IPS-15b (cell line): ENCODE results near the gene ECI2.

Source experiments
- H3K27me3 ChIP-seq: one replicate; pipeline ENCODE4 v1.6.1; 2013; ENCODE audit warnings: low read length; ENCODE audit not compliant: control insufficient read depth, insufficient read depth
- H3K36me3 ChIP-seq: one replicate; pipeline ENCODE4 v1.6.1; 2013; ENCODE audit warnings: low read length; ENCODE audit not compliant: control insufficient read depth, insufficient read depth
- H3K4me1 ChIP-seq: one replicate; pipeline ENCODE4 v1.6.1; 2013; ENCODE audit warnings: mild to moderate bottlenecking, low read length; ENCODE audit not compliant: control insufficient read depth, insufficient read depth
- H3K4me3 ChIP-seq: one replicate; pipeline ENCODE4 v1.5.1; 2013; ENCODE audit warnings: low read depth, low read length
- H3K9ac ChIP-seq: one replicate; pipeline ENCODE4 v1.6.1; 2013; ENCODE audit warnings: low read depth, mild to moderate bottlenecking, low read length
- H3K9me3 ChIP-seq: one replicate; pipeline ENCODE4 v1.6.1; 2013; ENCODE audit warnings: mild to moderate bottlenecking, low read length; ENCODE audit not compliant: control insufficient read depth, insufficient read depth

The ECI2 gene, protein sequence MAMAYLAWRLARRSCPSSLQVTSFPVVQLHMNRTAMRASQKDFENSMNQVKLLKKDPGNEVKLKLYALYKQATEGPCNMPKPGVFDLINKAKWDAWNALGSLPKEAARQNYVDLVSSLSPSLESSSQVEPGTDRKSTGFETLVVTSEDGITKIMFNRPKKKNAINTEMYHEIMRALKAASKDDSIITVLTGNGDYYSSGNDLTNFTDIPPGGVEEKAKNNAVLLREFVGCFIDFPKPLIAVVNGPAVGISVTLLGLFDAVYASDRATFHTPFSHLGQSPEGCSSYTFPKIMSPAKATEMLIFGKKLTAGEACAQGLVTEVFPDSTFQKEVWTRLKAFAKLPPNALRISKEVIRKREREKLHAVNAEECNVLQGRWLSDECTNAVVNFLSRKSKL

DNA sequence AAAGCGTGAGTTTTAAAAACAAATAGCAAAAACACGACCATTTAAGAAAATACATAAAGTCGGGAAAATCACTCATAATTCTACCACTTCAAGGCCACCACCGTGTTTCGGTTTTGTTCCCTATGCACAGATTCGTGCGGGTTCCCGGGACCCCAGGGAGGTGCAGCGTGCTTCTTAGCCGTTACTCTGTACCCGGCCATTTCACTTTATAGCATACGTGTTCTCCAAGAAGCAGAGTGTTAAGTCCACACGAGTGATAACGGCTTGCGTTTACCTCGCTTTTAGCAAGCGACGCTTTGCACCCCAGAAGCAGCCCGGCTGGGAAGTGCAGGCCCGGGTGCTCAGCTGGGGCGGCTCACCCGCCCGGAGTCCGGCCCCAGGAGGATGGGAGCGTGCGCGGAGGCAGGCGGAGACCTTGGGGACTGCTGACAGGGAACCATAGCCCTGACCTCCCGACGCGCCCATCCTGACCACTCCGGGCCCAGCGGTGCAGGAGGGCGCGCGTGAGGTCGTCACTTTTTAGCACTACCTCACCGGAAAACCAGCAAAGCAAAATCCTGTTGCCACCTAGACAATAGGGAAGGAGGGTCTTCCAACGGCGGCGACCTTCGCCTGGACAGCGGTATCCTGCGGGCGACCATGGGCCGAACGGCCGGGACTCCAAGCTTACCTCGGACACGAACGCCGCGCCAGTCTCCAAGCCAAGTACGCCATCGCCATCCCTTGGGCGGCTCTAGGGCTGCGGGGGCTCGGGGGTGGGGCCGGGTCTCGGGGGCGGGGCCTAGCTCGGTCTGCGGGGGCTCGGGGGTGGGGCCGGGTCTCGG is at the start of gene ECI2:
TSS of gene ECI2 (minus strand) at position 735 of the 824 bp plus-strand sequence. CDS start at position 720, 15 bp downstream.
- Histone ChIP-seq H3K9me3 (peaks cover 4% of the 10 kb centered on the region), H3K4me1 (peaks cover 6% of the 10 kb centered on the region), H3K4me3 (peak within 1 kb of the TSS; percentile 92), H3K36me3 (peaks cover 7% of the 10 kb centered on the region), H3K27me3 (no peaks in the 10 kb centered on the region), H3K9ac (peak within 1 kb of the TSS; percentile 75)

DNA sequence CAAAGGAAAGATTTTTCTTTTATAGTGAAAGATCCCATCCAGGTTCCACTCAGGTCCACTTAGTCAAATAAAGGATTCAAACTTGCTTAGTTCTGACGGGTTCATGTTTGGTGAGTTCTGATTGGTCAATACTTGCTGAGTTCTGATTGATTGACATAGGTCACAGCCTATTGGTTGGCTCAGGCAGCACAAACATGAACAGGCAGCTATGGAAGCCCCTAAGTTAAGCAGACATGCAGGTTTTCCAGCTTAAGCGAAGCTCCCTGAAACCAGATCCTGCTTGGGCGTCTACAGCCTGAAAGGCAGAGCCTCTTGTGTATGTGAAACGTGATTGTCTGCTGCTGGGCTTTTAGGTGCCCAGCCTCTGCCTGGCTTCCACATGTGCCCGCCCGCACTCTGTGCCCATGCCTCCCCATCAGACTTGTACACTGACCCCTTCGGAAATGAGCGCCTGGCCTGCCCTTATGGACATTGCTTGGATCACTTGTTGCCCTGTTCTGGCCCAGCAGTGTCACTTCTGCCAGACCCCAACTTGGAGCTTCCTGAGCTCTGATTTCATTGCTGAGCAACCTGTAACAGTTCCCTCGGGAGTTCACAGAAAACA is 45.4 kb upstream of the ECI2 start:
- Histone ChIP-seq H3K4me1 (no peaks in the 10 kb centered on the region), H3K9me3 (no peaks in the 10 kb centered on the region), H3K9ac (no peak overlapping the region), H3K4me3 (no peak overlapping the region), H3K36me3 (no peaks in the 10 kb centered on the region), H3K27me3 (no peaks in the 10 kb centered on the region)

DNA sequence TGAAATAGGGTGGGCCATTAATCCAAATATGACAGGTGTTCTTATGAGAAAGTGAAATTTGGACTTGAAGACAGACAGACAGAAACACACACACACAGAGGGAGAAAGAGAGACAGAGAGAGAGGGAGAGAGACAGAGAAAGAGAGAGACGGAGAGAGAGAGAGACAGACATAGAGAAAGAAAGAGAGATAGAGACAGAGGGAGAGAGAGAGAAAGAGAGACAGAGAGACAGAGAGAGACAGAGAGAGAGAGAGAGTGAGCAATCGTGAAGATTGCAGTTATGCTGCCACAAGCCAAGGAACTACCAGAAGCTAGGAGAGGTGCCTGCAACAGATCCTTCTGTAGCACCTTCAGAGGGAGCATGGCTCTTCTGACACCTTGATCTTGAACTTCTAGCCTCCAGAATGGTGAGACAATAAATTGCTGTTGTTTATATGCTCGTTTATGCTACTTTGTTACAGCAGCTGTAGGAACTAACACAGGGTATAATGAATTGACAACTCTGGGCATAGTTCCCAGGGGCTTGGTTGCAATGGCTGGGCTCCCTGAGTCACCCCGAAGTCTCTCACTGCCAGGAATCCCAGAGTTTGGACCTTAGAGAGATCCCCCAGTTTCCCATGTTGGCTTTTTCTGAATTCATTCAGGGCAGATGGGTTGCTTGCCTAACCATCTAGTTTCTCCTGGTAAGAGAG is 44.7 kb upstream of the ECI2 start:
- Histone ChIP-seq H3K9me3 (no peaks in the 10 kb centered on the region), H3K4me1 (no peaks in the 10 kb centered on the region), H3K9ac (no peak overlapping the region), H3K36me3 (no peaks in the 10 kb centered on the region), H3K27me3 (no peaks in the 10 kb centered on the region), H3K4me3 (no peak overlapping the region)

DNA sequence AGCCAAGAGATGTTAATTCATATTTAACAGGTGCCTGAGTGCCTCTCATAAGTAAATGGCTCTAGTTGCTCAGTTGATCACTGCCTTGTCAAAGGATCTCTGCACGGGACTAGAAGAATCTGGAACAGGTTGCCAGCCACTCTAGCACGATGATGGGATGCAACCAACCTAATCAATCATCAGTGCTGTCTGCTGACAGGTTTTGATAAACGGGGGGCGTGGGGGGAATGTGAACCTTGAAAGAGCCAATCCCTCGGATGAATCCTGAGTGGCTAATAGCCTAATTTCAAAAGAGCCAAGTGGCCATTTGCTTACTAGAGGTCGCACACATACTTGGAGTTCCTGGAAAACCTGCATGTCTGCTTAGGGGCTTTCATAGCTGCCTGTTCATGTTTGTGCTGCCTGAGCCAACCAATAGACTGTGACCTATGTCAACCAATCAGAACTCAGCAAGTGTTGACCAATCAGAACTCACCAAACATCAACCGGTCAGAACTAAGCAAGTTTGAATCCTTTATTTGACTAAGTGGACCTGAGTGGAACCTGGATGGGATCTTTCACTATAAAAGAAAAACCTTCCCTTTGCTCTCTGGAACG is 43.5 kb upstream of the ECI2 start:
- no peak overlapping the region for H3K4me3 ChIP-seq
- no peaks in the 10 kb centered on the region for H3K27me3 ChIP-seq
- H3K36me3 ChIP-seq = no peaks in the 10 kb centered on the region
- no peaks in the 10 kb centered on the region for H3K9me3 ChIP-seq
- no peak overlapping the region for H3K9ac ChIP-seq
- H3K4me1 ChIP-seq = no peaks in the 10 kb centered on the region

DNA sequence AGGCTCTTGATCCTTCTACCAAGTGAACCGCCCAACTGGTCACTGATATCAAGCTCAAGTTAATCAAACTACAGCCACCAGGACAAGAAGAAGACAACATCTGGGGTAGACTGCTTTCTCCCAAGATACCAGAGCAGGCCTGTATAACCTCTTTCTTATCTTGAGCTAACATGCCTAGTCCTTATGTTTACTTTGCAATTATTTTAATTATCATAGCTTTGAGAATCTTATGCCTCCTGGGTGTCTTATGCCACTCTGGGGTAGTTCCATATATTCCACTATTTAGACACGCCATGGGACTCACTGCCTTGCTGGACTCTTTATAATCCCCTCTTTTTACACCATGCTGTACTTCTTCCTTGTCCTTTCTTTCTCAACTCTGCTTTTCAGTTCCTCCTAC is 41.5 kb upstream of the ECI2 start:
- Histone ChIP-seq H3K4me1 (peaks cover 5% of the 10 kb centered on the region), H3K4me3 (no peak overlapping the region), H3K9me3 (no peaks in the 10 kb centered on the region), H3K36me3 (no peaks in the 10 kb centered on the region), H3K9ac (no peak overlapping the region), H3K27me3 (no peaks in the 10 kb centered on the region)

DNA sequence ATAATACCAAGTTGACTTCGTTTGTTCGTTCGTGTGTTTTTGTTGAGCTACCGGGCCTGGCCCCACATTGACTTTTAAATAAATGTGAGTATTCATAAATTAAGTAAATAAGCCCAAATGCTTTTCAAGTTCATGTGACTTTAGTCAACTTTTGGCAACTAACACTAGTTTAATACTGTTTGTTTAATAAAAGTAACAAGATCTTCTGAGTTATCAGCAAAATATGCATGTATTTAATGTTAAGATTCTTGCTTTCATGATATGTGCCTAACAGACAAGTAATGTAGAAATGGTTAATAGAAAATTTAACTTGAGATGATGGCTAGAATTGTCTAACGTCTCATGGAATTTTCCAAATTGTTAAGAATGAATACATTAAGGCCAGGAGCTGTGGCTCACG is 38.7 kb upstream of the ECI2 start:
- H3K9ac ChIP-seq = no peak overlapping the region
- H3K9me3 ChIP-seq = no peaks in the 10 kb centered on the region
- no peaks in the 10 kb centered on the region for H3K36me3 ChIP-seq
- no peak overlapping the region for H3K4me3 ChIP-seq
- no peaks in the 10 kb centered on the region for H3K27me3 ChIP-seq
- peaks cover 10% of the 10 kb centered on the region for H3K4me1 ChIP-seq

DNA sequence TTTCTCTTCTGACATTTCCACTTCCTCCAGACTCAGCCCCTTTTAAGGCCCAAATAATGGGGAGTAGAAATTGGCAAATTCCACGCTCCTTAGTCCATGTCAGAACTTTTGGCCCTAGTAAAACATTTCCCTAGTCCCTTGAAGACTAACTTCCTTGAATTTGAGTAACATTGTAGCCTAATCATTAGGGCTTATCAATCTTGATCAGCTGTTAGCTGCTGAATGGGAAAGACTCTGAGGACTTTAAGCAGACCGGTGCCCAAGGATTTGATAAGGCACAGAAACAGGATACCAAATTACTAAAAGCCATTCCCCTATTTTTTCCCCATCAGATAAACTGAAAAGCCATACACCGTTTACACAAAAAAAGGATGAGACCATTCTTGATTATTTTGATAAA is 37.0 kb upstream of the ECI2 start:
- no peaks in the 10 kb centered on the region for H3K27me3 ChIP-seq
- no peak overlapping the region for H3K9ac ChIP-seq
- no peak overlapping the region for H3K4me3 ChIP-seq
- H3K4me1 ChIP-seq = peaks cover 16% of the 10 kb centered on the region
- no peaks in the 10 kb centered on the region for H3K36me3 ChIP-seq
- H3K9me3 ChIP-seq = peaks cover 5% of the 10 kb centered on the region

DNA sequence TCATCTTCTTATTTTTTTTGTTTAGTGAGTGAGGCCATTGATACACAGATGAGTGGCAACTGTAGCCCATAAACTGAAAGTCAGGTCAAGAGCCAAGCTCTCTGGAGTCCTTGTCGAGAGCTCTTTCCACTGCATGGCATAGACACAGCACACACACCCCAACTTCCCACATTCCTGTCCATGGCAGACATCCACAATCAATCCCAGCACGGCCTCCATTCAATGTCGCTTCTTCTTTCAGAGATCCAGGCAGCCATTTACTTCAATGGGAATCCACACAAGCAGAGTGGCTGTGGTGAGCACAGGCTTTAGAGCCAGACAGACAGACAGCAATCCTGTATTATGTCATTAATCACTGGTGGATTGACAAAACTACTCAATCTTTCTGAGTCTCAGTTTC is 34.9 kb upstream of the ECI2 start:
- no peak overlapping the region for H3K9ac ChIP-seq
- peaks cover 5% of the 10 kb centered on the region for H3K9me3 ChIP-seq
- no peaks in the 10 kb centered on the region for H3K36me3 ChIP-seq
- H3K4me3 ChIP-seq = no peak overlapping the region
- peaks cover 16% of the 10 kb centered on the region for H3K4me1 ChIP-seq
- no peaks in the 10 kb centered on the region for H3K27me3 ChIP-seq

DNA sequence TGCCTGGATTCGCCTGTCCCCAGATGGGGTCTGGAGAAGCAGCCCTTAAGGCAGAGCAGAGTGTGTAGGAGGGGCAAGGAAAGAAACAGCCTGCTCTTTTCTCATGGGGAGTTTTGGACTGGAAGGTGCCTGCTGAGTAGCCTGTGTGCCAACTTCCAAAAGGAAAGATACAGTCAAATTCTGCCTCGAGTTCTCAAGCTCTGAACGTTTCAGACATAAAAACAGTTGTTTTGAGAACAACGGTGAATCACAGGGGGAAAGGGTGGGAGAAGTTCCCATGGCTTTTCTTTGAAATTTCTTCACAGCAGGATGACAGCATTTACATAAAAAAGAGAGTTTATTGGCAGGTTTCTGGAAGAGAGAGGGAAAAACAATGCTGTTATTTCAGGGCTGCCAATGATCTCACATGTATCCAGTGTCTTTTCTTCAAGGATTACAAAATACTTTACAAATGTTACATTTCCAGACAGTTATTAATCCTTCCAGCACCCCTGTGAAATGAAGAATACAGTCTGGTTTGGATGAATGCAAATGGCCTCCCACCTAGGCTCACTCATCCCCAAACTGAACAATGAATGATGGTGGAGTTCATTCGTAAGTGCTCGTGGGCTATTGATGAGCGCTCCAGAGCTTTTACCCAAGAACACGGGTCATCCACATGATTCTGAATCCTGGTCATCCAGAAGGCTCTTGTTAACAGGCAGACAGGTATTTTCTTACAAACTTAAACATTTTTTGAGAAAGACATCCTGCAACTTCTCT is 33.8 kb upstream of the ECI2 start:
- Histone ChIP-seq H3K9ac (no peak overlapping the region), H3K36me3 (no peaks in the 10 kb centered on the region), H3K27me3 (no peaks in the 10 kb centered on the region), H3K4me3 (peak overlapping the region; percentile 15), H3K9me3 (peaks cover 5% of the 10 kb centered on the region), H3K4me1 (peaks cover 16% of the 10 kb centered on the region)

DNA sequence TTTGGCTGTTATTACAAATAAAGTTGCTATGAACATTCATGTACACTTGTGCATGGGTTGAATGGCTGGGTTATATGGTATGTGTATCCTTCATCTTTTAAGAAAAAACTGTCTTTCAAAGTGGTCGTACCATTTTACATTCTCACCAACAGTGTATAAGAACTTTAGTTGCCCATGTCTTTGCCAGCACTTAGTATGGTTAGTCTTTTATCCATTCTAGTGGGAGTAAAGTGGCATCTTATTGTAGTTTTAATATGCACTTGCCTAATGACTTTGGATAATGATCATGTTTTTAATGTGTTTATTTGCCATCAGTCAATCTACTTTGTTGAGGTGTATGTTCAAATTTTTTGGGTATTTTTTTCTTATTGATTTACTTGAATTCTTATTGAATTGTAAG is 32.5 kb upstream of the ECI2 start:
- H3K9ac ChIP-seq = no peak overlapping the region
- peaks cover 16% of the 10 kb centered on the region for H3K4me1 ChIP-seq
- peaks cover 5% of the 10 kb centered on the region for H3K9me3 ChIP-seq
- no peak overlapping the region for H3K4me3 ChIP-seq
- no peaks in the 10 kb centered on the region for H3K36me3 ChIP-seq
- H3K27me3 ChIP-seq = no peaks in the 10 kb centered on the region
